Stimulated activated naive B cell treated with anti-CD40 and anti-IgM and Interleukin-4, amounts not matched to agents 10 μg/mL and 1 μg/mL and 100 μg/mL, for 72 hours (primary cell): ENCODE results near the gene ZNF70.

Experiments used
- ATAC-seq, 2 donors: fragments of 150-1000 bp; cut with Tn5 transposase; replicated peaks; 2 replicates each; pipeline ENCODE4 v1.10.0; 2021; ENCODE audit warnings: moderate library complexity in 1 of 2
- DNase-seq: peaks from one replicate; pipeline ENCODE4 v3.0.0; 2021
- H3K27ac Mint-ChIP-seq: one replicate; pipeline ENCODE4 v1.8.0; 2022; ENCODE audit warnings: mild to moderate bottlenecking, mixed read lengths
- H3K27me3 Mint-ChIP-seq, 2 donors: one replicate each; pipeline ENCODE4 v1.8.0; 2022; ENCODE audit warnings: mixed read lengths in 2 of 2
- H3K36me3 Mint-ChIP-seq, 2 donors: one replicate each; pipeline ENCODE4 v1.8.0; 2022; ENCODE audit warnings: mixed read lengths in 2 of 2, mild to moderate bottlenecking in 1 of 2
- H3K4me1 Mint-ChIP-seq, 2 donors: one replicate each; pipeline ENCODE4 v1.8.0; 2022; ENCODE audit warnings: mixed read lengths in 2 of 2, mild to moderate bottlenecking in 1 of 2
- H3K4me3 Mint-ChIP-seq, 2 donors: one replicate each; pipeline ENCODE4 v1.8.0; 2022; ENCODE audit warnings: mild to moderate bottlenecking in 2 of 2, mixed read lengths in 2 of 2, moderate library complexity in 1 of 2
- H3K9me3 Mint-ChIP-seq, 2 donors: one replicate each; pipeline ENCODE4 v1.8.0; 2022; ENCODE audit warnings: mixed read lengths in 2 of 2, mild to moderate bottlenecking in 1 of 2

ZNF70 gene

DNA sequence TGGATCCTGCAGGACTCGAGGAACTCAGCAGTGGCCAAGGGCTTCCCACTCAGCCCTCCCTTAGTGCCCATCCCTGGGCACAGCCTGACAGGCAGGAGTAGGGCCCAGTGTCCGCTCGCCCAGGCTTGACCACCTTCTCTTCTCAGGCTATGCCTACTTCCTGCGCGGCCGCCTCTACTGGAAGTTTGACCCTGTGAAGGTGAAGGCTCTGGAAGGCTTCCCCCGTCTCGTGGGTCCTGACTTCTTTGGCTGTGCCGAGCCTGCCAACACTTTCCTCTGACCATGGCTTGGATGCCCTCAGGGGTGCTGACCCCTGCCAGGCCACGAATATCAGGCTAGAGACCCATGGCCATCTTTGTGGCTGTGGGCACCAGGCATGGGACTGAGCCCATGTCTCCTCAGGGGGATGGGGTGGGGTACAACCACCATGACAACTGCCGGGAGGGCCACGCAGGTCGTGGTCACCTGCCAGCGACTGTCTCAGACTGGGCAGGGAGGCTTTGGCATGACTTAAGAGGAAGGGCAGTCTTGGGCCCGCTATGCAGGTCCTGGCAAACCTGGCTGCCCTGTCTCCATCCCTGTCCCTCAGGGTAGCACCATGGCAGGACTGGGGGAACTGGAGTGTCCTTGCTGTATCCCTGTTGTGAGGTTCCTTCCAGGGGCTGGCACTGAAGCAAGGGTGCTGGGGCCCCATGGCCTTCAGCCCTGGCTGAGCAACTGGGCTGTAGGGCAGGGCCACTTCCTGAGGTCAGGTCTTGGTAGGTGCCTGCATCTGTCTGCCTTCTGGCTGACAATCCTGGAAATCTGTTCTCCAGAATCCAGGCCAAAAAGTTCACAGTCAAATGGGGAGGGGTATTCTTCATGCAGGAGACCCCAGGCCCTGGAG is 32.6 kb upstream of the ZNF70 start:
- DNase-seq (no peak), ATAC-seq (no peak)
- H3K4me1 Mint-ChIP-seq, result peaks cover 7 to 23% of the 10 kb centered on the region in 2 donors
- H3K9me3 Mint-ChIP-seq, result no peaks in the 10 kb centered on the region
- H3K36me3 Mint-ChIP-seq, result peaks cover 2 to 4% of the 10 kb centered on the region in 2 donors
- H3K27me3 Mint-ChIP-seq, result no peaks in the 10 kb centered on the region
- H3K4me3 Mint-ChIP-seq, result no peak overlapping the region
- H3K27ac Mint-ChIP-seq, result no peak overlapping the region

- peaks cover 2 to 3% of the 10 kb centered on the region in 2 donors for H3K36me3 Mint-ChIP-seq
- no peak overlapping the region for H3K27ac Mint-ChIP-seq
- DNase-seq (no peak), ATAC-seq (no peak)
- peaks cover 9 to 16% of the 10 kb centered on the region in 2 donors for H3K4me1 Mint-ChIP-seq
- no peak overlapping the region for H3K4me3 Mint-ChIP-seq
- no peaks in the 10 kb centered on the region for H3K9me3 Mint-ChIP-seq
- H3K27me3 Mint-ChIP-seq, result no peaks in the 10 kb centered on the region
Measured at GRCh38 chr22:23782703-23783102, 31.8 kb upstream of the ZNF70 start.

DNA sequence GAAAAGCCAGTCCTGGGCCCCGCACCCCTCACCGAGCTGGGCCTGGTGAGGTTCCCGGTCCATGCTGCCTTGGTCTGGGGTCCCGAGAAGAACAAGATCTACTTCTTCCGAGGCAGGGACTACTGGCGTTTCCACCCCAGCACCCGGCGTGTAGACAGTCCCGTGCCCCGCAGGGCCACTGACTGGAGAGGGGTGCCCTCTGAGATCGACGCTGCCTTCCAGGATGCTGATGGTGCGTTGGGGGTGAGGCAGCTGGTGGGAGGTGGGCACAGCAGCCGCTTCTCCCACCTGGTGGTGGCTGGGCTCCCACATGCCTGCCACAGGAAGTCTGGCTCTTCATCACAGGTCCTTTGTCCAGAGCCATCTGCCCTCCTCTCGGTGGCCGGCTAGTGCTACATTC is 31.3 kb upstream of the ZNF70 start:
- no peaks in the 10 kb centered on the region for H3K9me3 Mint-ChIP-seq
- ATAC-seq (no peak), DNase-seq (no peak)
- no peaks in the 10 kb centered on the region for H3K27me3 Mint-ChIP-seq
- H3K4me3 Mint-ChIP-seq, result no peak overlapping the region
- no peak overlapping the region for H3K27ac Mint-ChIP-seq
- H3K4me1 Mint-ChIP-seq, result peaks cover 9 to 16% of the 10 kb centered on the region in 2 donors
- H3K36me3 Mint-ChIP-seq, result peaks cover 2 to 3% of the 10 kb centered on the region in 2 donors

- no peak overlapping the region for H3K27ac Mint-ChIP-seq
- DNase-seq (no peak), ATAC-seq (no peak)
- H3K27me3 Mint-ChIP-seq, result no peaks in the 10 kb centered on the region
- H3K9me3 Mint-ChIP-seq, result no peaks in the 10 kb centered on the region
- no peak overlapping the region for H3K4me3 Mint-ChIP-seq
- H3K36me3 Mint-ChIP-seq, result peaks cover 2 to 3% of the 10 kb centered on the region in 2 donors
- peaks cover 8 to 14% of the 10 kb centered on the region in 2 donors for H3K4me1 Mint-ChIP-seq
Measured at GRCh38 chr22:23781511-23782183, 30.7 kb upstream of the ZNF70 start.

DNA sequence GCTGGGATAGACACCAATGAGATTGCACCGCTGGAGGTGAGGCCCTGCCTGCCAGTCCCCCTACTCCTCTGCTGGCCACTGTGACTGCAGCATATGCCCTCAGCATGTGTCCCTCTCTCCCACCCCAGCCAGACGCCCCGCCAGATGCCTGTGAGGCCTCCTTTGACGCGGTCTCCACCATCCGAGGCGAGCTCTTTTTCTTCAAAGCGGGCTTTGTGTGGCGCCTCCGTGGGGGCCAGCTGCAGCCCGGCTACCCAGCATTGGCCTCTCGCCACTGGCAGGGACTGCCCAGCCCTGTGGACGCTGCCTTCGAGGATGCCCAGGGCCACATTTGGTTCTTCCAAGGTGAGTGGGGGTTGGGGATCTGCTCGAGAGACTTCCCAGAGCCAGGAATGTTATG is 30.2 kb upstream of the ZNF70 start:
- H3K27ac Mint-ChIP-seq, result no peak overlapping the region
- no peak for ATAC-seq

DNA sequence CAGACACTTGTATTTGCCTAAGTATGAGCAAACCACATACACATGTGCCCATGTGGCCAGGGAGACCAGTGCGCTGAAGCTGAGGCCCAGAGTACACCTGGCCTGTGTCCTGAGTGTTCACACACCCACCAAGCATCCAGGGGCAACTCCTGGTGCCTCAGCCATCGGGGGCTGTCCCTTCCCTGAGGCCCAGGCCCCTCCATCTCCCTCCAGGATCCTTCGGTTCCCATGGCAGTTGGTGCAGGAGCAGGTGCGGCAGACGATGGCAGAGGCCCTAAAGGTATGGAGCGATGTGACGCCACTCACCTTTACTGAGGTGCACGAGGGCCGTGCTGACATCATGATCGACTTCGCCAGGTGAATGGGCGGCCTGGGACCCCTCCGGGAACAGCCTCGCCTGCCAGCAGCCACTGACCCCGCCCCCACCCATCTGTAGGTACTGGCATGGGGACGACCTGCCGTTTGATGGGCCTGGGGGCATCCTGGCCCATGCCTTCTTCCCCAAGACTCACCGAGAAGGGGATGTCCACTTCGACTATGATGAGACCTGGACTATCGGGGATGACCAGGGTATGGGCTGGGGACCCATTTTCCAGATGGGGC is 29.3 kb upstream of the ZNF70 start:
- DNase-seq, result no peak
- no peak overlapping the region for H3K27ac Mint-ChIP-seq
- peaks cover 8 to 13% of the 10 kb centered on the region in 2 donors for H3K4me1 Mint-ChIP-seq
- no peaks in the 10 kb centered on the region for H3K9me3 Mint-ChIP-seq
- H3K36me3 Mint-ChIP-seq, result peaks cover 2 to 3% of the 10 kb centered on the region in 2 donors
- no peak overlapping the region for H3K4me3 Mint-ChIP-seq
- ATAC-seq, result no peak
- H3K27me3 Mint-ChIP-seq, result no peaks in the 10 kb centered on the region

More for the DNA sequence above, 30.2 kb upstream of the ZNF70 start:
- H3K4me1 Mint-ChIP-seq, result peaks cover 6 to 8% of the 10 kb centered on the region in 2 donors
- peaks cover 2 to 3% of the 10 kb centered on the region in 2 donors for H3K36me3 Mint-ChIP-seq
- no peaks in the 10 kb centered on the region for H3K27me3 Mint-ChIP-seq
- no peak for DNase-seq
- no peak overlapping the region for H3K4me3 Mint-ChIP-seq
- no peaks in the 10 kb centered on the region for H3K9me3 Mint-ChIP-seq

DNA sequence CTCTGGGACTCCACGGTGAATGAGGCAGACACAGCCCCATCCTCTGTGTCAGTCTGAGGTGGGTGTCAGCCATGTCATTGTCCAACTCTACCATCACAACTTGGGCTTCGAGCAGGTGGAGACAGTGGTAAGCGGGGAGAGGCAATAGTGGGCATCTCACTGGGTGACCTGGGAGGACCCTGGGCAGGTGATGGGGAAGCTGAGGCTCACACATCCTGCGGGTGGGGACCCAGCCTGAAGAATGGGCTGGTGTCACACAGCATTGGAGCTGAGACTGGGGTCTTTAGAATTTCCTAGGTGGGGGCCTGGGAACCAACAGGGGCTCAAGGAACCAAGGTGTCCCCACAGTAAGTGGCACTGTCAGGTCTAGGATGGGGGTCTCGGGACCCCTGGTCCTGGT is 28.8 kb upstream of the ZNF70 start:
- Mint-ChIP-seq H3K36me3 (peaks cover 2 to 3% of the 10 kb centered on the region in 2 donors), H3K9me3 (no peaks in the 10 kb centered on the region), H3K27me3 (no peaks in the 10 kb centered on the region), H3K4me1 (peaks cover 8 to 16% of the 10 kb centered on the region in 2 donors), H3K4me3 (no peak overlapping the region), H3K27ac (no peak overlapping the region)
- DNase-seq, result no peak
- ATAC-seq, result no peak

- H3K36me3 Mint-ChIP-seq, result peaks cover 2 to 3% of the 10 kb centered on the region in 2 donors
- peaks cover 6 to 14% of the 10 kb centered on the region in 2 donors for H3K4me1 Mint-ChIP-seq
- H3K9me3 Mint-ChIP-seq, result no peaks in the 10 kb centered on the region
- ATAC-seq (no peak), DNase-seq (no peak)
- no peaks in the 10 kb centered on the region for H3K27me3 Mint-ChIP-seq
- no peak overlapping the region for H3K4me3 Mint-ChIP-seq
- H3K27ac Mint-ChIP-seq, result no peak overlapping the region
Measured at GRCh38 chr22:23779083-23779482, 28.2 kb upstream of the ZNF70 start.

DNA sequence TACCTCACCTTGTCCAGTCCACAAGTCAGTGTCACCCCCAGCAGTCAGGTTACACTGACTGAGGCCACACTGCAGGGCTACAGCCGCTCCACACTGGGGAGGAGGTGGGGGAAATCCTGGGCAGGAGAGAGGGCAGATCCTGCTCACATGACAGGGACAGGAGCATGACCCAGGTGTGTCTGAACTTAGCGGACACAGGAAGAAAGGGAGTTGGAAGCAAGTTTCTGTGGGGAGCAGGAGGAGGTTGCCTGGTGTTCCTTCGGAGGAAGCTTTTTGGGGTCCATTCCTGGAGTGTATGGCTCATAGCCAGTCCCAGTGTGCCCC is 27.6 kb upstream of the ZNF70 start:
- H3K4me1 Mint-ChIP-seq, result peaks cover 6 to 15% of the 10 kb centered on the region in 2 donors
- ATAC-seq, result no peak
- H3K36me3 Mint-ChIP-seq, result peaks cover 2 to 3% of the 10 kb centered on the region in 2 donors
- no peak overlapping the region for H3K4me3 Mint-ChIP-seq
- no peaks in the 10 kb centered on the region for H3K9me3 Mint-ChIP-seq
- no peak overlapping the region for H3K27ac Mint-ChIP-seq
- no peaks in the 10 kb centered on the region for H3K27me3 Mint-ChIP-seq
- no peak for DNase-seq

DNA sequence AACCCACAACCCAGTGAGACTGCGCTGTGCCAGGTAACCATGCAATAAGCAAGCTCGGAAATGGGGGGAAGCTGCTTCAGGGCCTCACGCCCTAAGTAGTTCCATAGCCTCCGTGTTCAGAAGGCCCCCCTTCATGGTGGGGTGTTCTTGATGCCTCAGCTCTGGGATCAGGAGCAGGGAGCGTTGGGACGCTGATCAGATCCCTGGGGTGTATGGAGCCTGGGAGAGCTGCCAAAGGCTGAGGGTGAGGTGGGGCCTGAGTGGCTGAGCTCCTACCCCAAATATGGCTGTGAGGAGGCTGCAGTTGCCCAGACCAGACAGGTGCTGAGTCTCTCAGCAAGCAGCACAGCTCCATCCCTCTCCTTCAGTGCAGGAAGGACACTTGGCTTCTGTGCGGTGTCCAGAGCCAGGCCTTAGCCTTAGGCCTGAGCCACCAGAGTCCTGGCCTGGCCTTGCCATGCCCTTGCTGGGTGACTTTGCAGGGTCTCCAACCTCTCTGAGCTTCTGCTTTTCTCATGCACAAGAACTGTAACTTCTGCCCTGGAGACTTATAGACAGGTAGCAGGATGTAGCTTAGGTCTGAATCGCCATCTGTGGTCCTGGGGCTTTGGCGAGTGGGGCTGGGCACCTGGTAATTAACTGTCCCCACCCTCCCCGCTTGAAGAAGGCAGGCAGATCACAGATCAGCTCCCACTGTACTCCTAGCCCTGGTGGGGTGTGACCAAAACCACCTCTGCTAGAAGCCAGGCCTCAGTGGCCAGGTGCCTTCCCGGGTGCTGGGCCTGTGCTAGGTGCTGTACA is 27.1 kb upstream of the ZNF70 start:
- H3K36me3 Mint-ChIP-seq, result peaks cover 2 to 3% of the 10 kb centered on the region in 2 donors
- no peak overlapping the region for H3K4me3 Mint-ChIP-seq
- H3K9me3 Mint-ChIP-seq, result no peaks in the 10 kb centered on the region
- ATAC-seq, result no peak
- DNase-seq, result no peak
- no peaks in the 10 kb centered on the region for H3K27me3 Mint-ChIP-seq
- H3K4me1 Mint-ChIP-seq, result peaks cover 12 to 20% of the 10 kb centered on the region in 2 donors
- H3K27ac Mint-ChIP-seq, result no peak overlapping the region

DNA sequence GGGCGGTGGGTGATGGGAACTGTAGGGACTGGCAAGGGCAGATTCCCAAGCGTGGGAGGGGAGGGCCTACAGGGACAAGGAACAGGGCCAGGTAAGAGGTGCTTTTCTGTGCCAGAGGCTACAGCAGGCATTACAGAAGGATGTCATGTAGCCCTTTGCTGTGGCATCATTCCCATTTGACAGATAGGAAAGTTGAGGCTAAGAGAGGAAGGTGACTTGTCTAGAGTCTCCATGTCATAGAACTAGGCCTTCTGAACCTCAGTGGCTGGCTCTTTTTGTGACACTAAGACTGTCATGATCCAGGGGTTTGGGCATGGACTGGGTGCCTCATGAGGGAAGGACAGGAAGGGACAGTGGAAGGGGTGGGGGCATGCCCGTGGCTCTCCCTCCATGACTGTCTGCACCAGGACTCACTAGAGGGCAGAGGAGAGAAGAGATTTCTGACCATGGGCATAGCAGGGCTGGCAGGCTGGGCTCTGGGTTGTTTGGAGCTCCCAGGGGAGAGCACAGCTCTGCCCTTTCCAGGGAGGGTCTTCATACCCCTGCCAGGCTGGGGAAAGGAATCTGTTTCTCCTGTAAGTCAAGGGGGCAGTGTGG is 25.0 kb upstream of the ZNF70 start:
- H3K27ac Mint-ChIP-seq, result no peak overlapping the region
- ATAC-seq (no peak), DNase-seq (no peak)
- peaks cover 23 to 39% of the 10 kb centered on the region in 2 donors for H3K4me1 Mint-ChIP-seq
- no peak overlapping the region for H3K4me3 Mint-ChIP-seq
- H3K36me3 Mint-ChIP-seq, result peaks cover 2 to 3% of the 10 kb centered on the region in 2 donors
- H3K9me3 Mint-ChIP-seq, result no peaks in the 10 kb centered on the region
- H3K27me3 Mint-ChIP-seq, result no peaks in the 10 kb centered on the region

GRCh38 chr22:23774922-23775436 is 24.1 kb upstream of the ZNF70 start:
- peaks cover 23 to 43% of the 10 kb centered on the region in 2 donors for H3K4me1 Mint-ChIP-seq
- no peaks in the 10 kb centered on the region for H3K9me3 Mint-ChIP-seq
- no peak overlapping the region for H3K4me3 Mint-ChIP-seq
- H3K27me3 Mint-ChIP-seq, result no peaks in the 10 kb centered on the region
- H3K36me3 Mint-ChIP-seq, result peaks cover 2 to 3% of the 10 kb centered on the region in 2 donors
- ATAC-seq (no peak), DNase-seq (no peak)
- peak overlapping the region; percentile 79 for H3K27ac Mint-ChIP-seq

DNA sequence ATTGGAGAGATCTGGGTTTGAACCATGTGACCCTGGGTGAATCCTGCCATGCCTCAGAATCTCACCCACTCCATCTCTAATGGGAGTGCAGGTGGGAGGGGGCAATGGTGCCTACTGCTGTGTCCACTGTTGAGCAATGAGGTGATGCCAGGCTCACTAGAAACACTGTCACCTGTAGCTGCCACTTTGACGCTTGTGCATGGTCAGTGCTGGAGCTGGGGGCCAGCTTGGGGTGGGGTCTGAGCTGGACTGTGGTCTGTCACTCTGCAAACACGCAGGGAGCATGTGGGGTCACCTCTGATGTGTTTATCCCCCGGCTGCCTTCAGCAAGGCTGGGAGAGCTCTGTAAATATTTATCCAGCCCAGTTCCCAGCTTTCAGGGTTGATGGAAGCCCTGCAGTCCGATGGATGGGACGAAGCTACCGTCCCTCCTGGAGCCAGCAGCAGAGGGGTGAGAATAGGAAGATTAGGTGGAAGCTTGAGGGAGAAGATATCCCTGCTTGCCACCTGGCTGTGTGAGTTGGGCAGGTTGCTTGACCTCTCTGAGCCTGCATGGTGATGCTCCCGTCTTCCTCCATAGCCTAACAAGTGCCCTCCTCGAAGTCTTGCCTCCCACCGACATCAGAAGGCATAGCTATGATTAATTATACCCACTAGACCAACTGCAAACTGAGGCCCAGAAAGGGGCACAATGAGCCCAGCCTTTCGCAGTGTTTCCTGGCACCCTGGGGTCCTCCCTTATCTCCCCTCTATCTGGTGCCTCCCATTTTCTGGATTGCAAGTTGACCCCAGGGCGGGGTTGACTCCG is 23.4 kb upstream of the ZNF70 start:
- no peaks in the 10 kb centered on the region for H3K9me3 Mint-ChIP-seq
- ATAC-seq (no peak), DNase-seq (no peak)
- H3K36me3 Mint-ChIP-seq, result no peaks in the 10 kb centered on the region
- H3K4me1 Mint-ChIP-seq, result peaks cover 27 to 50% of the 10 kb centered on the region in 2 donors
- no peak overlapping the region for H3K4me3 Mint-ChIP-seq
- H3K27me3 Mint-ChIP-seq, result no peaks in the 10 kb centered on the region
- H3K27ac Mint-ChIP-seq, result peak overlapping the region; percentile 79
